H9 (cell line): ENCODE measurements around the gene COX7B. TPM values are rescaled to one million over a fixed set of nuclear protein-coding genes. Genes with fewer than 3 reads are reported as not detected.

Source experiments
- DNase-seq: peaks from one replicate; pipeline ENCODE4 v3.0.0-alpha.2; 2017
- H2AFZ ChIP-seq: one replicate; pipeline ENCODE4 v1.6.1; 2013; ENCODE audit warnings: mild to moderate bottlenecking, low read length, control low read depth, moderate library complexity
- H2AK5ac ChIP-seq: 2 replicates; pipeline ENCODE4 v1.6.1; 2013; ENCODE audit warnings: low read length, control low read depth, mixed read lengths; ENCODE audit not compliant: insufficient read length
- H2BK120ac ChIP-seq: one replicate; pipeline ENCODE4 v1.6.1; 2013; ENCODE audit warnings: low read depth, mild to moderate bottlenecking, low read length, control low read depth, inconsistent platforms; ENCODE audit not compliant: poor library complexity, severe bottlenecking
- H2BK12ac ChIP-seq: 2 replicates; pipeline ENCODE4 v1.6.1; 2013; ENCODE audit warnings: low read length, control low read depth, mixed read lengths, low read depth; ENCODE audit not compliant: insufficient read length
- H2BK15ac ChIP-seq: 2 replicates; pipeline ENCODE4 v1.6.1; 2013; ENCODE audit warnings: low read depth, low read length, control low read depth
- H2BK20ac ChIP-seq: one replicate; pipeline ENCODE4 v1.6.1; 2013; ENCODE audit warnings: low read depth, mild to moderate bottlenecking, low read length, control low read depth, inconsistent platforms; ENCODE audit not compliant: poor library complexity, severe bottlenecking
- H2BK5ac ChIP-seq: 2 replicates; pipeline ENCODE4 v1.6.1; 2013; ENCODE audit warnings: low read length, control low read depth, mixed read lengths; ENCODE audit not compliant: insufficient read length
- H3K14ac ChIP-seq: 2 replicates; pipeline ENCODE4 v1.6.1; 2013; ENCODE audit warnings: low read length, control low read depth; ENCODE audit not compliant: insufficient read depth
- H3K18ac ChIP-seq: 2 replicates; pipeline ENCODE4 v1.6.1; 2013; ENCODE audit warnings: low read depth, mild to moderate bottlenecking, mixed read lengths, low read length, control low read depth; ENCODE audit not compliant: insufficient read length
- H3K23ac ChIP-seq: 2 replicates; pipeline ENCODE4 v1.6.1; 2013; ENCODE audit warnings: low read length, control low read depth, mixed read lengths, low read depth; ENCODE audit not compliant: insufficient read length
- H3K23me2 ChIP-seq: 2 replicates; pipeline ENCODE4 v1.6.1; 2013; ENCODE audit warnings: low read depth, mild to moderate bottlenecking, mixed read lengths, low read length, control low read depth; ENCODE audit not compliant: insufficient read length, poor library complexity, severe bottlenecking
- H3K27ac ChIP-seq: 2 replicates; pipeline ENCODE4 v1.5.1; 2013; ENCODE audit warnings: low read length, control low read depth, mixed read lengths, low read depth; ENCODE audit not compliant: insufficient read length
- H3K27me3 ChIP-seq: 2 replicates; pipeline ENCODE4 v1.6.1; 2013; ENCODE audit warnings: low read length, control low read depth, inconsistent platforms; ENCODE audit not compliant: insufficient read depth
- H3K4ac ChIP-seq: 2 replicates; pipeline ENCODE4 v1.6.1; 2013; ENCODE audit warnings: low read depth, mild to moderate bottlenecking, control low read depth, inconsistent platforms, low read length, moderate library complexity
- H3K4me1 ChIP-seq: 2 replicates; pipeline ENCODE4 v1.6.1; 2013; ENCODE audit warnings: low read length, control low read depth, inconsistent platforms; ENCODE audit not compliant: insufficient read depth
- H3K4me2 ChIP-seq: 2 replicates; pipeline ENCODE4 v1.6.1; 2013; ENCODE audit warnings: low read length, control low read depth, mixed read lengths; ENCODE audit not compliant: insufficient read length, insufficient read depth
- H3K56ac ChIP-seq: 2 replicates; pipeline ENCODE4 v1.6.1; 2013; ENCODE audit warnings: low read depth, mild to moderate bottlenecking, mixed read lengths, low read length, control low read depth; ENCODE audit not compliant: insufficient read length
- H3K79me1 ChIP-seq: 2 replicates; pipeline ENCODE4 v1.6.1; 2013; ENCODE audit warnings: low read depth, mild to moderate bottlenecking, moderate library complexity, low read length, control low read depth, inconsistent platforms; ENCODE audit not compliant: insufficient read depth, poor library complexity, severe bottlenecking
- H3K79me2 ChIP-seq: 2 replicates; pipeline ENCODE4 v1.6.1; 2013; ENCODE audit warnings: low read length, control low read depth, inconsistent platforms; ENCODE audit not compliant: insufficient read depth
- H3K9ac ChIP-seq: 2 replicates; pipeline ENCODE4 v1.6.1; 2013; ENCODE audit warnings: low read length, control low read depth, mixed read lengths; ENCODE audit not compliant: insufficient read length; ENCODE audit errors: extremely low read depth
- H3K9me3 ChIP-seq: one replicate; pipeline ENCODE4 v1.6.1; 2013; ENCODE audit warnings: low read depth, low read length, inconsistent platforms; ENCODE audit not compliant: control insufficient read depth
- H3T11ph ChIP-seq: one replicate; pipeline ENCODE4 v1.6.1; 2013; ENCODE audit warnings: mild to moderate bottlenecking, low read length, control low read depth, inconsistent platforms
- H4K20me1 ChIP-seq: one replicate; pipeline ENCODE4 v1.6.1; 2013; ENCODE audit not compliant: control insufficient read depth, insufficient read length, insufficient read depth
- H4K5ac ChIP-seq: 2 replicates; pipeline ENCODE4 v1.6.1; 2013; ENCODE audit warnings: low read depth, mild to moderate bottlenecking, mixed read lengths, low read length, control low read depth; ENCODE audit not compliant: insufficient read length
- H4K8ac ChIP-seq: replicated peaks from 2 replicates; pipeline ENCODE4 v1.6.1; 2013; ENCODE audit warnings: low read length, control low read depth, mixed read lengths, low read depth; ENCODE audit not compliant: insufficient read length
- H4K91ac ChIP-seq: 2 replicates; pipeline ENCODE4 v1.6.1; 2013; ENCODE audit warnings: low read depth, mild to moderate bottlenecking, moderate library complexity, mixed read lengths, low read length, control low read depth; ENCODE audit not compliant: insufficient read length
- H3K27ac Mint-ChIP-seq, 3 experiments: 2 replicates in 2 of 3; 3 replicates in 1 of 3; pipeline ENCODE4 v1.8.0; 2020 to 2021; ENCODE audit warnings: mixed read lengths in 3 of 3, mild to moderate bottlenecking in 1 of 3, moderate library complexity in 1 of 3
- H3K27me3 Mint-ChIP-seq: 2 replicates; pipeline ENCODE4 v1.8.0; 2021; ENCODE audit warnings: low read depth, mild to moderate bottlenecking, moderate library complexity, mixed read lengths
- H3K36me3 Mint-ChIP-seq, 3 experiments: 2 replicates in 2 of 3; 3 replicates in 1 of 3; pipeline ENCODE4 v1.8.0; 2020 to 2021; ENCODE audit warnings: low read depth in 3 of 3, mixed read lengths in 3 of 3; ENCODE audit not compliant: insufficient read depth in 1 of 3
- H3K4me1 Mint-ChIP-seq, 2 experiments: 2 replicates each; pipeline ENCODE4 v1.8.0; 2020; ENCODE audit warnings: mixed read lengths in 2 of 2
- H3K4me3 Mint-ChIP-seq, 2 experiments: 2 replicates in 1 of 2; 3 replicates in 1 of 2; pipeline ENCODE4 v1.8.0; 2020 to 2021; ENCODE audit warnings: mild to moderate bottlenecking in 2 of 2, mixed read lengths in 2 of 2, moderate library complexity in 1 of 2
- H3K9me3 Mint-ChIP-seq, 2 experiments: 2 replicates in 1 of 2; 3 replicates in 1 of 2; pipeline ENCODE4 v1.8.0; 2020; ENCODE audit warnings: mild to moderate bottlenecking in 2 of 2, mixed read lengths in 2 of 2, moderate library complexity in 1 of 2
- CTCF ChIP-seq: fragments of 200-600 bp; sonication (generic); conservative IDR thresholded peaks from 3 replicates; pipeline ENCODE4 v1.8.0; 2021; ENCODE audit warnings: antibody characterized with exemption, mild to moderate bottlenecking
- WGBS: extraction: QIAGEN DNeasy Blood & Tissue Kit; methylation state at CpG from one replicate; pipeline ENCODE4 v1.1.7; 2013; ENCODE audit warnings: missing lambda C conversion rate, low lambda C conversion rate, mixed read lengths; ENCODE audit not compliant: insufficient read length; ENCODE audit errors: extremely low coverage; 5-methylcytosine and 5-hydroxymethylcytosine counted together
- long read RNA-seq: library from polyadenylated mRNA; unstranded; transcript quantifications from one replicate; pipeline ENCODE4 v2.0.0, GENCODE V29; 2020
- total RNA-seq: library from RNA; stranded (reverse); gene quantifications from 2 replicates; pipeline ENCODE4 v1.2.1, GENCODE V29; 2021

The COX7B gene, protein sequence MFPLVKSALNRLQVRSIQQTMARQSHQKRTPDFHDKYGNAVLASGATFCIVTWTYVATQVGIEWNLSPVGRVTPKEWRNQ
- 253 and 254 TPM in 2 replicates for total RNA-seq
- long read RNA-seq, transcript COX7B-203 (3 exons, 2,471 nt): major isoform, 40 of 44 reads
- long read RNA-seq, partial matches to known transcripts: 0 of 44 reads
- long read RNA-seq, other reads (novel, unspliced or antisense): 3 of 44 reads

GRCh38 chrX:77899081-77899828 lies at the start of gene COX7B:
COX7B (plus strand) TSS chrX:77899468; CDS start chrX:77899554, 86 bp downstream.
- H2AFZ ChIP-seq: no peak within 1 kb of the TSS

More at GRCh38 chrX:77899081-77899828, at the start of gene COX7B:
- Histone ChIP-seq H3K18ac (peak within 1 kb of the TSS; percentile 7), H2BK15ac (no peak within 1 kb of the TSS), H4K91ac (no peak within 1 kb of the TSS), H2BK20ac (no peak within 1 kb of the TSS), H3K9ac (peak within 1 kb of the TSS; percentile 98), H3T11ph (no peak within 1 kb of the TSS), H3K56ac (peak within 1 kb of the TSS; percentile 51), H3K9me3 (peaks cover 6% of the 10 kb centered on the region), H3K79me2 (peaks cover 11% of the 10 kb centered on the region; the same call in 1 of the 2 replicates), H2BK12ac (no peak within 1 kb of the TSS), H3K79me1 (no peaks in the 10 kb centered on the region), H3K4ac (no peak within 1 kb of the TSS), H4K5ac (no peak within 1 kb of the TSS), H3K4me1 (no peaks in the 10 kb centered on the region), H3K27me3 (no peaks in the 10 kb centered on the region), H3K23me2 (no peaks in the 10 kb centered on the region), H2BK120ac (no peak within 1 kb of the TSS), H3K14ac (peak within 1 kb of the TSS; percentile 76; the same call in 1 of the 2 replicates), H3K23ac (no peak within 1 kb of the TSS), H2AK5ac (no peak within 1 kb of the TSS), H4K20me1 (no peaks in the 10 kb centered on the region), H4K8ac (no peak within 1 kb of the TSS), H2BK5ac (no peak within 1 kb of the TSS), H3K4me2 (peak within 1 kb of the TSS; percentile 44), H3K27ac (peak within 1 kb of the TSS; percentile 95)
- Mint-ChIP-seq H3K27me3 (no peaks in the 10 kb centered on the region; the same call in 1 of the 2 replicates), H3K4me1 (peaks cover 4 to 5% of the 10 kb centered on the region in 2 experiments; a peak in 2 of 4 replicates), H3K4me3 (peak within 1 kb of the TSS; percentile 87 to 89), H3K9me3 (peaks cover 63 to 78% of the 10 kb centered on the region in 2 experiments), H3K36me3 (peaks cover 24 to 32% (median 28%) of the 10 kb centered on the region in 3 experiments), H3K27ac (peak within 1 kb of the TSS; percentile 94 to 97 (median 96))
- peak; percentile 50 for TF ChIP-seq CTCF
- DNase-seq: peak; percentile 72
- no CpG with 5 or more reads among the region's 28 CpGs for WGBS
